T47D (cell line): ENCODE measurements around the gene TTC3.

Experiments
- DNase-seq, 2 experiments: peaks; one replicate each; pipeline versions ENCODE4 v3.0.0 to v3.0.0-alpha.2; 2011 to 2012; ENCODE audit warnings: low read depth in 1 of 2, low spot score in 1 of 2
- JUND ChIP-seq: IDR thresholded peaks from 2 replicates; pipeline ENCODE4 v1.6.1; 2012; ENCODE audit warnings: low read depth
- in situ Hi-C: cut with HindIII; loops from 2 replicates; pipeline ENCODE4 v1.10.0; 2016; ENCODE audit warnings: low sequenced_read_pairs, low pct_unique_long_range_greater_than_20kb

The TTC3 gene

DNA sequence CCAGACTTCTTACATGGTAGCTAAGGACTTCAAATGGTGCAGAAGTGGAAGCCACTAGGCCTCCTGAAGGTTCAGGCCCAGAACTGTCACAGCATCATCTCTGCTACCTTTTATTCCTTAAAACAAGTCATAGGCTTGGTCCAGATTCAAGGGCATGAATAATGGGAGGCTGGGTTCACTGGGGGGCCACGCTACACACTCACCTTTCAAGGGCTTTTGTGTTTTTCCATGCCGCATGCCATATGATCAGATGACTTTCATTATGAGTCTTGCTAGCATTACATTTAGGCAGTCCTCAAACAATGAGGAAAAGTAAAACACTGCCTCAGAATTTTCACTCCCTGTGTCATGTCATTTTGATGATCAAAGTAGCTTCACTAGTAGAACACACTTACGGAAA lies 110.7 kb downstream of the TTC3 start:
- TF ChIP-seq JUND, result no peak
- no peak for DNase-seq
- in situ Hi-C loops, result no loop called here

DNA sequence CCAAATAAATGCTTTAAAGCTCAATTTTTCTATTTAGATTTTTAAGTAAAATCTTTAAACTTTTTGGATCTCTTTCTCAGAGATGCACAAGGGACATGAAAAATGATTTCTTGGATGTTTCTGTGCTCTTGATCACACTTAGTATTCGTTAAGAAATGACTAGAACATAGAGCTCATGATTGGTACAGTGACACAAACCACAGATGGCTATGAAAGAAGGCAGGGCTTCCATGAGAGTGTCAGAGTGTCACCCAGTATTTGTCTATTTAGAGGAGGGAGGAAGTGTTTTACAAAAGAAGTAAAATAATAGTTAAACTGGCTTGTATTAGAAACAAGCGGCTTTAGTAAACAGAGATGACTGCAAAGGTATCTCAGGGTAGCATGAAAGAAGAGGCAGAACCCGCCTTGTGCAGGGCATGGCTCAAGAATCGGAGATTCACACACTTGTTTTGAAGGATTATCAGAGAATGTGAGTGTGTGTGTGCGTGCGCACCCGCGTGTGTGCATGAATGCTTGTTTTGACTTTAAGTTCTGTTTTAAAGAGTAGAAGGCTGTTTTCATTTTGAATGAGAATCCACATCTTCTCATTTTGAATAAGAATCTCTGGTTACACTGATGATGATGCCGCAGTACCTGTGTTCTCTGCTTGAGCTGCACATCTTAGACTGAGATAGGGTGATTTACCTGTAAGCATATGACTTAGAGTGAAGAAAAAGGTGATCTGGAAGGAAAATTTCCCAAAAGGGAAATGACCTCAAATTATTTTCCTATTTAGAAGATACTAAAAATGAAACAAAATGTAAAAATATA lies 111.9 kb downstream of the TTC3 start:
- no peak for TF ChIP-seq JUND
- no peak for DNase-seq
- in situ Hi-C loops, result no loop called here

DNA sequence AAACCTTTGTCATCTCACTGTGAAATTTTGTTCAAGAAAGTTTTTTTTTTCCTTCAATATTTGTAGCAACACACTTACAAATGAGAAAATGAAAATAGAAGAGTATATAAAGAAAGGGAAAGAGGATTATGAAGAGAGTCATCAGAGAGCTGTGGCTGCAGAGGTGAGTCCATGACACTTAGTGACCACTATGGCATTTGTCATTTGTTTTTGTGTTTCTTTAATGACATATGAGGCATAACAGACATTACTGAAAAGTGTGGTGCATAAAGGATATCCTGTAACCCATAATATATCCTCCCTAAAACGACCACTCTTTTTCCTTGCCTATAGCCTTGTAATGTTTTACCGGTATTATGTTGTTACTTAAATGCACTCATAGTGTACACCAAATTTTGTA lies 113.9 kb downstream of the TTC3 start:
- DNase-seq, result no peak
- no peak for TF ChIP-seq JUND
- in situ Hi-C loops, result no loop called here

DNA sequence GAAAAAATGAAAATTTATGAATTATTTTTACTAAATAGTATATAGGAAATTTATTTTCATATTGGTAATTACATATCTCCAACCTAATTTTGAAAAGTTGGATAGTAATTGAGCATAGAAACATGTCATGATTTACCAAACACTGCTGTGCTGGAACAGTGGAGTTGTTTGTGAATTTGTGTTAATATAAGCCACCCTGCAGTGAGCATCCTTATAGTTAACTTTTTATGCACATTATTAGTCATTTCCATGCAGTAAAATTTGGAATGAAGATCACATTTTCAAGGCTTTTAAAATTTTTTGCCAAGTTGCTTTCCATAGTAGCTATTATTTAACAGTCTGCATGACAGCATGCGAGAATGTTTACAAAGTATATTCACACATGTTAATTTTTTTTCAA lies 115.8 kb downstream of the TTC3 start:
- no peak for DNase-seq
- in situ Hi-C loops, result no loop called here
- TF ChIP-seq JUND, result no peak

DNA sequence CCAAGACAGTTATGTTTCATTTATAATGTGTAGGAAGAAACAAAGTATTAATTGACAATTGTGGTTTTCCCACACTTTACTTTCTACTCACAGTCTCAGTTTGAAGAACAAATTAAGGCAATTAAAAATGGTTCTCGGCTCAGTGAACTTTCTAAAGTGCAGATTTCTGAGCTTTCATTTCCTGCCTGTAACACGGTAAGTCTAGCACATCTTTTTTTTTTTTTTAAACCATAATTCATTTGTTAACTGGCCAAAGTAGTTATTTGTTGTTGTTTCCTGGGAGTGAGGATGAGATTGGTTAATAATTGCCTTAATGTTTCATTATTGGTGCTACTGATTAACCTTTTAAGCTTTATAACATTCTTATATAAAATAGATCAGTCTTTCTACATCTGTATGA lies 119.0 kb downstream of the TTC3 start:
- no peak for TF ChIP-seq JUND
- no peak for DNase-seq
- in situ Hi-C loops, result no loop called here

DNA sequence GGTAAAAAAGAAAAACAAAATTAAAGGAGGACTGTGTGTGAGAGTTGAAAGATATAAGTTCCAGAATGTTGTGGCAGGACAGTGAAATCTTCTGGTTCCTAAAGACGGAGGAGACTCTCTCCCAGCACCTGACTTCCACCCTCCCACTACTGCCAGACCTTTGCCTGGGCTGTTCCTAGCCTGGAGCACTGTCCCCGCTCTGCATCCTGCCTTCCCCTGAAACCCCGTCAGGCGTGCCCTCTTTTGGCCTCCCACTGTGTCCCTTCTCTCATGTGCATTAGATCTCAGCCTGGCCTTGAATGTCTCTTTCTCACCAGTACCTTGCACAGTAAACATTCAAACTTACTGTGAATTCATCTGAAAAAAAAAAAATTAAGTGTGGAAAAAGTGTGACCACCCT lies 120.0 kb downstream of the TTC3 start:
- TF ChIP-seq JUND, result no peak
- in situ Hi-C loops, result no loop called here
- DNase-seq, result no peak

DNA sequence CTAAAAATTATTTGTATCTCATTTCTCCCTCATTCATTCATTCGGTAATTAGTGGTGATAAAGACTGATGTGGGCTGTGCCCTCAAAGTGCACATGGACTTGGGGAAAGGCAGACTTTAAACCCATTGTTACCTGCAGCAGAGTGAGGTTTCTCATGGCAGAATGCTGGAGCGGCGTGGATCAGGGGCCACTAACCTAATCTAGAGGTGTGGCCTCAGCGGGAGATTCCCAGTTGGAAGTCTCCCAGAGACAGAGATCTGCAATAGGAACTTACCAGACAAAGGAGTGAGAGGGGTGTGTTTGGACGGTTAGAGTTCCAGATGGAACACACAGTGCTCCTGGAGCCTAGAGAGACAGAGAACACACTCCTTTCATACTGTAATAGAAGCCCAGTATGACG lies 120.6 kb downstream of the TTC3 start:
- TF ChIP-seq JUND, result no peak
- no peak for DNase-seq
- in situ Hi-C loops, result no loop called here

DNA sequence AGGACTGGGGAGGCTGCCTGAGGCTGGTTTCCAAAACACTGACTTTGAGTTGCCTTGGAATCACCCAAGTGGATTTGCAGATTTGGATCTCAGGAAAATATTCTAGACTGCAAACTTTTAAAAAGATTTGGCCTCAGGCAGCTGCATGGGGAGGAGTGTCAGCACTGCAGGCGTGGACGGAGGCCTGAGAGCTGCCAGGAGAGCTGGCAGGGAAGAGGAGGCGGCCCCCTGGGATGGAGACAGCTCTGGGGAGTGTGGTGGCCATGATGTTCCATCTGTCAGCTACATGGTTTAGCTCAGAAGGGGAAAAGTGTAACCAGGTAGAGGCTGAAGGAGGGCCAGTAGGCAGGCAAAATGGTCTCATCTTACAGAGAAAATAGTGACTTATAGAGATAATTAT lies 122.0 kb downstream of the TTC3 start:
- no peak for DNase-seq
- in situ Hi-C loops, result no loop called here

DNA sequence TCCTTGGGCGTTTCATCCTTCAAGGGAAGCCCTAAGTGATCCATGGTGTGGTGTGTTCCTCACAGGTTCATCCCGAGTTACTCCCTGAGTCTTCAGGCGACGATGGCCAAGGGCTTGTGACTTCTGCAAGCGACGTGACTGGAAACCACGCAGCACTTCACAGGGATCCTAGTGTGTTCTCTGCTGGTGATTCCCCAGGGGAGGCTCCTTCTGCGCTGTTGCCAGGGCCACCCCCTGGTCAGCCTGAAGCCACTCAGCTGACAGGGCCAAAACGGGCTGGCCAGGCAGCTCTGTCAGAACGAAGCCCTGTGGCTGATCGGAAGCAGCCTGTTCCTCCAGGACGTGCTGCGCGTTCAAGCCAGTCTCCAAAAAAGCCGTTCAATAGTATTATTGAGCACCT lies 122.6 kb downstream of the TTC3 start:
- in situ Hi-C loops, result no loop called here
- no peak for DNase-seq
- no peak for TF ChIP-seq JUND

More for the DNA sequence above, 122.0 kb downstream of the TTC3 start:
- no peak for TF ChIP-seq JUND

DNA sequence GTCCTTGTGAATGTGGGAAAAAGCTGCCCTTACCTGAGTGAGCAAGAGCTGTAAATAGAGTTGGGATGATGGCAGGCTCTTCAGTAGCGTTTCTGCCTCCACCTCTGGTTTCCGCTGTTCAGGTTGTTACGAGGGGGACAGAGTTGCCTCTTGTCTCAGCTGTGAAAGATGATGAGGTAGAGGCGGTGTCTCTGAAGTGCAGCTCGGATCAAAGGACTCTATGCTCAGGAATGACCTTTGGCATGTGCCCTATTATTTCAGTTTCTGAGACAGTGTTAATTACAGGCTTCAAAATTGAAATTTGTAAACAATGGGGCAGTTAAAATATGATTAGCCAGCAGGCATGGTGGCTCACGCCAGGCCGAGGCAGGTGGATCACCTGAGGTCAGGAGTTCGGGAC lies 123.8 kb downstream of the TTC3 start:
- in situ Hi-C loops, result no loop called here
- TF ChIP-seq JUND, result no peak
- DNase-seq, result no peak

DNA sequence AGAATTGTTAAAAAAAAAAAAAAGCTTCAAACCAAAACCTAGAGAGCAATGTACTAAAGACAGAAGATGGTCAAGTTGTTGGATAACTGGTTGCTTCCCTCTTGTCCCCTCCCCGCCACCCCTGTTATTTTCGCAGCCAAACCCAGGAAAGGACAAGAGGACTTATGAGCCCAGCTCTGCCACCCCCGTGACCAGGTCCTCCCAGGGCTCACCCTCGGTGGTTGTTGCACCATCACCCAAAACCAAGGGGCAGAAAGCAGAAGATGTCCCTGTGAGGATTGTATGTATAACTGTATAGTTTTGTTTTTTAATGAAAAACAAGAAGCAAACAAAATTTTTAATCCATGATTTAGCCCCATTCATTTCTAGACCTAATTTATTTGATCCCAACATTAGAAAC lies 124.7 kb downstream of the TTC3 start:
- DNase-seq, result no peak
- TF ChIP-seq JUND, result no peak
- in situ Hi-C loops, result no loop called here

DNA sequence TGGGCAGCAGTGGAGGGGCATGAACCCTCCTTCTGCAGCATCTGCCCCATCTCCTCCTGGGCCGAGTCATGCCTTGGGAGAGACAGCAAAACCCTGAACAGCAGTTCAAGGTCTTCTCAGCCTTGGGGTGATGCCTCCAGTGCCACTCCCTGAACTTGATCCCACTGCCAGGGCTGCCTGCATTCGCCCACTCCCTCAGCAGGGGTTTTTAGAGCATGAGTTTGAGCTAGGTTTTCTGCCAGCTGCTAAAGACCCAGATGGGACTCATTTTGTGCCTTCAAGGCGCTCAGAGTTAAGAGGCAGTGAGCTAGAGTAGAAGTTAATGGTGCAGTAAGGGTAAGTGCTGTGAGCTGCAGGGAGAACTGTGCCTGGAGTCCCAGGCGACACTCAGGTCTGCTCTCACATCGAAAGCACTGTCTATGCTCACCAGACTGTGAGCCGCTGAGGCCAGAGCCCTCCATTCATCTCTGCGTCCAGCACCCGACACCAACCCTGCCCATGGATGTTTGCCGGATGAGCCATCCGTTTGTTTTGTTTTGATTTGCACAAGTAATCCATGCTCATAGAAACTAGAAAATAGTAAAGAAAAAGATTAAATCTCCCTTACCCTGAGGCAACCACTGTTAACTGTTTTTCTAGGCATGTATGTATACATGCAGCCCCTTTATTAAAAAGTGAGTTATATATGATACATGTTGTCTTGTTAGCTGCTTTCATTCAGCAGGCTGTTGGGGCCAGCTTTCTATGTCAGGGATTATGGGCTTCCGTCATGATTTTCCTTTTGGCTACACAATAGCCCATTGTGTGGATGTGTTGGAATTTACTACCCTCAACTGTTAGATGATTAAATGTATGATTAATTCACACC lies 126.2 kb downstream of the TTC3 start:
- no peak for DNase-seq
- TF ChIP-seq JUND, result no peak
- in situ Hi-C loops, result no loop called here
